Fibroblast of the aortic adventitia (primary cell): ENCODE results near the gene XPNPEP2. TPM values are rescaled to one million over a fixed set of nuclear protein-coding genes. Genes with fewer than 3 reads are reported as not detected.

Source experiments
- DNase-seq: peaks from one replicate; pipeline ENCODE4 v3.0.0-alpha.2; 2010; ENCODE audit warnings: low read depth
- H3K4me3 ChIP-seq: 2 replicates; pipeline ENCODE4 v1.5.1; 2011; ENCODE audit warnings: low read depth, mild to moderate bottlenecking, control low read depth, low read length, moderate library complexity
- CTCF ChIP-seq: IDR thresholded peaks from 2 replicates; pipeline ENCODE4 v1.5.1; 2011; ENCODE audit warnings: mild to moderate bottlenecking, low read length, control low read depth, inconsistent platforms; ENCODE audit not compliant: insufficient read depth
- small RNA-seq: library from RNA; depleted of rRNA; stranded (forward); fragments of <200 nt; gene quantifications from one replicate; pipeline ENCODE3, GENCODE V24; 2012
- total RNA-seq: library from RNA; depleted of rRNA; stranded (reverse); fragments of >200 nt; gene quantifications from 2 replicates; pipeline ENCODE4 v1.2.3, GENCODE V29; 2012; ENCODE audit warnings: low replicate concordance

XPNPEP2 gene
- total RNA-seq, 1 donor, result 5.7 TPM

- peak; percentile 15 for DNase-seq
- H3K4me3 ChIP-seq, result no peak overlapping the region
- no peak for TF ChIP-seq CTCF
These were observed 79.3 kb downstream of the XPNPEP2 start for GRCh38 chrX:129818123-129818522.

Small RNA genes lying within 50 kb of the gene (small RNA-seq; reads per million reads assigned to genes)
- not detected for gene RF00017

Other genes starting within 250 kb of the XPNPEP2 start
- 62.5 and 110 TPM in 2 replicates for gene SMARCA1, start 215.5 kb upstream of the XPNPEP2 start, total RNA-seq
- 11.4 and 24.2 TPM in 2 replicates for gene OCRL, start 198.7 kb upstream of the XPNPEP2 start, total RNA-seq
- 0.54 and 3.8 TPM in 2 replicates for gene APLN, start 84.0 kb upstream of the XPNPEP2 start, total RNA-seq
- not detected in 2 replicates for gene SASH3, start 41.0 kb downstream of the XPNPEP2 start, total RNA-seq
- gene ZDHHC9, start 104.9 kb downstream of the XPNPEP2 start, total RNA-seq, result 7.8 and 37.1 TPM in 2 replicates
- 19.1 and 34.1 TPM in 2 replicates for gene UTP14A, start 167.2 kb downstream of the XPNPEP2 start, total RNA-seq
- gene BCORL1, start 243.7 kb downstream of the XPNPEP2 start, total RNA-seq, result 0.49 and 1.9 TPM in 2 replicates